ENCODE results near the gene EEFSEC. TPM values are rescaled to one million over a fixed set of nuclear protein-coding genes. Genes with fewer than 3 reads are reported as not detected.

The EEFSEC gene
- total RNA-seq, 1 donor from 2014 or later: 6.1 TPM

- H4K20me1 ChIP-seq (ENCODE audit: insufficient read depth, low read length): no peaks in the 10 kb centered on the region
- H3K4me1 Mint-ChIP-seq (ENCODE audit: low read depth, unreplicated experiment): no peaks in the 10 kb centered on the region
- no peaks in the 10 kb centered on the region for H3K9me3 Mint-ChIP-seq (ENCODE audit: unreplicated experiment)
- no peak overlapping the region for H3K27ac Mint-ChIP-seq (ENCODE audit: unreplicated experiment)
- no peak overlapping the region for H3K9ac ChIP-seq (ENCODE audit: low read length)
- H3K9me3 ChIP-seq (ENCODE audit: insufficient read depth, low read depth, low read length): no peaks in the 10 kb centered on the region
- FAIRE-seq: no peak
- no peaks in the 10 kb centered on the region for H3K79me2 ChIP-seq (ENCODE audit: insufficient read depth, low read length)
- H2AFZ ChIP-seq (ENCODE audit: low read depth, low read length): no peak overlapping the region
- H3K36me3 ChIP-seq (ENCODE audit: insufficient read depth, low read length): no peaks in the 10 kb centered on the region
- no peaks in the 10 kb centered on the region for H3K4me1 ChIP-seq (ENCODE audit: insufficient read depth, low read length)
- H3K36me3 Mint-ChIP-seq (ENCODE audit: low read depth, unreplicated experiment): no peaks in the 10 kb centered on the region
- no peak overlapping the region for H3K4me3 ChIP-seq (ENCODE audit: insufficient read depth, low read depth, low read length)
- no peak overlapping the region for H3K4me2 ChIP-seq (ENCODE audit: low read length)
- H3K27ac ChIP-seq (ENCODE audit: low read depth, low read length): no peak overlapping the region
- no peak for DNase-seq (ENCODE audit: low read depth)
- H3K4me3 Mint-ChIP-seq (ENCODE audit: unreplicated experiment): no peak overlapping the region
- TF ChIP-seq CTCF (IDR thresholded peaks at IDR 0.05; ENCODE audit: insufficient read depth, low read depth, low read length) (no peak), EZH2 (IDR thresholded peaks at IDR 0.05; ENCODE audit: insufficient read depth, low read length) (no peak)
- peaks cover 40% of the 10 kb centered on the region for H3K27me3 ChIP-seq (ENCODE audit: insufficient read depth, low read length)
- peaks cover 82% of the 10 kb centered on the region for H3K27me3 Mint-ChIP-seq (ENCODE audit: low read depth, unreplicated experiment)
Measured at GRCh38 chr3:128427175-128427857, 274.0 kb downstream of the EEFSEC start.

- Mint-ChIP-seq H3K4me3 (ENCODE audit: unreplicated experiment) (no peak overlapping the region), H3K4me1 (ENCODE audit: low read depth, unreplicated experiment) (no peaks in the 10 kb centered on the region), H3K27ac (ENCODE audit: unreplicated experiment) (no peak overlapping the region), H3K27me3 (ENCODE audit: low read depth, unreplicated experiment) (peaks cover 77% of the 10 kb centered on the region), H3K36me3 (ENCODE audit: low read depth, unreplicated experiment) (no peaks in the 10 kb centered on the region), H3K9me3 (ENCODE audit: unreplicated experiment) (no peaks in the 10 kb centered on the region)
- H3K9me3 ChIP-seq (ENCODE audit: insufficient read depth, low read depth, low read length): no peaks in the 10 kb centered on the region
- no peak for TF ChIP-seq CTCF (IDR thresholded peaks at IDR 0.05; ENCODE audit: insufficient read depth, low read depth, low read length)
- no peak for TF ChIP-seq EZH2 (IDR thresholded peaks at IDR 0.05; ENCODE audit: insufficient read depth, low read length)
- H3K4me3 ChIP-seq (ENCODE audit: insufficient read depth, low read depth, low read length): no peak overlapping the region
- no peaks in the 10 kb centered on the region for H4K20me1 ChIP-seq (ENCODE audit: insufficient read depth, low read length)
- no peaks in the 10 kb centered on the region for H3K36me3 ChIP-seq (ENCODE audit: insufficient read depth, low read length)
- no peak overlapping the region for H3K9ac ChIP-seq (ENCODE audit: low read length)
- DNase-seq (ENCODE audit: low read depth) (no peak), FAIRE-seq (no peak)
- no peaks in the 10 kb centered on the region for H3K4me1 ChIP-seq (ENCODE audit: insufficient read depth, low read length)
- no peak overlapping the region for H3K27ac ChIP-seq (ENCODE audit: low read depth, low read length)
- no peaks in the 10 kb centered on the region for H3K79me2 ChIP-seq (ENCODE audit: insufficient read depth, low read length)
- no peak overlapping the region for H2AFZ ChIP-seq (ENCODE audit: low read depth, low read length)
- no peak overlapping the region for H3K4me2 ChIP-seq (ENCODE audit: low read length)
- H3K27me3 ChIP-seq (ENCODE audit: insufficient read depth, low read length): peaks cover 45% of the 10 kb centered on the region
Measured at GRCh38 chr3:128427872-128428822, 274.9 kb downstream of the EEFSEC start.
